ENCODE results near the gene NSF. TPM values are rescaled to one million over a fixed set of nuclear protein-coding genes. Genes with fewer than 3 reads are reported as not detected.
A peak's percentile ranks its signal among the peaks of the same experiment; 100 is the strongest.
"Not testable (repeated sequence)": the region's sequence is repeated elsewhere in the genome, so short reads cannot be mapped to it uniquely, and the experiment has no call there.

Gene NSF
- polyA plus RNA-seq, 1 donor, result 29.6 TPM

- not testable (repeated sequence) for H3K27ac ChIP-seq (ENCODE audit: low read length); H3K9me3 ChIP-seq (ENCODE audit: control insufficient read depth, low read depth, low read length); H3K4me1 ChIP-seq (ENCODE audit: control insufficient read depth, insufficient read depth, low read length); DNase-seq; H3K36me3 ChIP-seq (ENCODE audit: control insufficient read depth, insufficient read depth, low read length); H3K27me3 ChIP-seq (ENCODE audit: control insufficient read depth, insufficient read depth, low read length); H3K4me3 ChIP-seq (ENCODE audit: low read length)
- WGBS (ENCODE audit: insufficient coverage, low lambda C conversion rate), result no CpG with 5 or more reads among the region's 4 CpGs
Measured at GRCh38 chr17:46659702-46660101, 69.2 kb downstream of the NSF start.

GRCh38 chr17:46663123-46663522 is 72.7 kb downstream of the NSF start:
- no CpG with 5 or more reads among the region's 1 CpG for WGBS (ENCODE audit: insufficient coverage, low lambda C conversion rate)
- not testable (repeated sequence) for H3K27me3 ChIP-seq (ENCODE audit: control insufficient read depth, insufficient read depth, low read length); DNase-seq; H3K36me3 ChIP-seq (ENCODE audit: control insufficient read depth, insufficient read depth, low read length); H3K4me1 ChIP-seq (ENCODE audit: control insufficient read depth, insufficient read depth, low read length); H3K27ac ChIP-seq (ENCODE audit: low read length); H3K4me3 ChIP-seq (ENCODE audit: low read length); H3K9me3 ChIP-seq (ENCODE audit: control insufficient read depth, low read depth, low read length)

- H3K27me3 ChIP-seq (ENCODE audit: control insufficient read depth, insufficient read depth, low read length); H3K36me3 ChIP-seq (ENCODE audit: control insufficient read depth, insufficient read depth, low read length); H3K27ac ChIP-seq (ENCODE audit: low read length); H3K9me3 ChIP-seq (ENCODE audit: control insufficient read depth, low read depth, low read length); H3K4me1 ChIP-seq (ENCODE audit: control insufficient read depth, insufficient read depth, low read length); DNase-seq; H3K4me3 ChIP-seq (ENCODE audit: low read length): not testable (repeated sequence)
- WGBS (ENCODE audit: insufficient coverage, low lambda C conversion rate), result no CpG with 5 or more reads among the region's 2 CpGs
Measured at GRCh38 chr17:46663552-46663951, 73.1 kb downstream of the NSF start.

GRCh38 chr17:46665969-46666368 is 75.5 kb downstream of the NSF start:
- DNase-seq; H3K4me1 ChIP-seq (ENCODE audit: control insufficient read depth, insufficient read depth, low read length); H3K9me3 ChIP-seq (ENCODE audit: control insufficient read depth, low read depth, low read length); H3K27me3 ChIP-seq (ENCODE audit: control insufficient read depth, insufficient read depth, low read length); H3K4me3 ChIP-seq (ENCODE audit: low read length); H3K36me3 ChIP-seq (ENCODE audit: control insufficient read depth, insufficient read depth, low read length); H3K27ac ChIP-seq (ENCODE audit: low read length): not testable (repeated sequence)
- WGBS (ENCODE audit: insufficient coverage, low lambda C conversion rate), result no CpG with 5 or more reads among the region's 5 CpGs

- no CpG with 5 or more reads among the region's 4 CpGs for WGBS (ENCODE audit: insufficient coverage, low lambda C conversion rate)
- H3K27ac ChIP-seq (ENCODE audit: low read length), result not testable (repeated sequence)
Measured at GRCh38 chr17:46670789-46671188, 80.3 kb downstream of the NSF start.

GRCh38 chr17:46672777-46673176 is 82.3 kb downstream of the NSF start:
- H3K27ac ChIP-seq (ENCODE audit: low read length); H3K4me3 ChIP-seq (ENCODE audit: low read length); H3K36me3 ChIP-seq (ENCODE audit: control insufficient read depth, insufficient read depth, low read length); DNase-seq; H3K9me3 ChIP-seq (ENCODE audit: control insufficient read depth, low read depth, low read length); H3K27me3 ChIP-seq (ENCODE audit: control insufficient read depth, insufficient read depth, low read length); H3K4me1 ChIP-seq (ENCODE audit: control insufficient read depth, insufficient read depth, low read length): not testable (repeated sequence)
- no CpG with 5 or more reads among the region's 2 CpGs for WGBS (ENCODE audit: insufficient coverage, low lambda C conversion rate)

More at GRCh38 chr17:46670789-46671188, 80.3 kb downstream of the NSF start:
- H3K4me1 ChIP-seq (ENCODE audit: control insufficient read depth, insufficient read depth, low read length); DNase-seq; H3K4me3 ChIP-seq (ENCODE audit: low read length); H3K36me3 ChIP-seq (ENCODE audit: control insufficient read depth, insufficient read depth, low read length); H3K9me3 ChIP-seq (ENCODE audit: control insufficient read depth, low read depth, low read length); H3K27me3 ChIP-seq (ENCODE audit: control insufficient read depth, insufficient read depth, low read length): not testable (repeated sequence)

- not testable (repeated sequence) for H3K9me3 ChIP-seq (ENCODE audit: control insufficient read depth, low read depth, low read length); H3K27ac ChIP-seq (ENCODE audit: low read length); DNase-seq; H3K4me1 ChIP-seq (ENCODE audit: control insufficient read depth, insufficient read depth, low read length); H3K27me3 ChIP-seq (ENCODE audit: control insufficient read depth, insufficient read depth, low read length); H3K4me3 ChIP-seq (ENCODE audit: low read length); H3K36me3 ChIP-seq (ENCODE audit: control insufficient read depth, insufficient read depth, low read length)
Measured at GRCh38 chr17:46677819-46678218, 87.3 kb downstream of the NSF start.

- H3K27ac ChIP-seq (ENCODE audit: low read length); H3K9me3 ChIP-seq (ENCODE audit: control insufficient read depth, low read depth, low read length); H3K27me3 ChIP-seq (ENCODE audit: control insufficient read depth, insufficient read depth, low read length); H3K4me3 ChIP-seq (ENCODE audit: low read length); DNase-seq; H3K36me3 ChIP-seq (ENCODE audit: control insufficient read depth, insufficient read depth, low read length); H3K4me1 ChIP-seq (ENCODE audit: control insufficient read depth, insufficient read depth, low read length): not testable (repeated sequence)
- no CpG with 5 or more reads among the region's 2 CpGs for WGBS (ENCODE audit: insufficient coverage, low lambda C conversion rate)
Measured at GRCh38 chr17:46683653-46684052, 93.2 kb downstream of the NSF start.

- H3K4me3 ChIP-seq (ENCODE audit: low read length); H3K9me3 ChIP-seq (ENCODE audit: control insufficient read depth, low read depth, low read length); H3K36me3 ChIP-seq (ENCODE audit: control insufficient read depth, insufficient read depth, low read length); H3K27me3 ChIP-seq (ENCODE audit: control insufficient read depth, insufficient read depth, low read length); H3K4me1 ChIP-seq (ENCODE audit: control insufficient read depth, insufficient read depth, low read length); H3K27ac ChIP-seq (ENCODE audit: low read length): not testable (repeated sequence)
- no CpG with 5 or more reads among the region's 4 CpGs for WGBS (ENCODE audit: insufficient coverage, low lambda C conversion rate)
- DNase-seq, result peak in 1 of 2 donors; percentile 1
Measured at GRCh38 chr17:46685284-46685683, 94.8 kb downstream of the NSF start.

- H3K27me3 ChIP-seq (ENCODE audit: control insufficient read depth, insufficient read depth, low read length); H3K4me1 ChIP-seq (ENCODE audit: control insufficient read depth, insufficient read depth, low read length); H3K36me3 ChIP-seq (ENCODE audit: control insufficient read depth, insufficient read depth, low read length); H3K9me3 ChIP-seq (ENCODE audit: control insufficient read depth, low read depth, low read length); H3K4me3 ChIP-seq (ENCODE audit: low read length); DNase-seq; H3K27ac ChIP-seq (ENCODE audit: low read length): not testable (repeated sequence)
- WGBS (ENCODE audit: insufficient coverage, low lambda C conversion rate), result no CpG with 5 or more reads among the region's 3 CpGs
Measured at GRCh38 chr17:46692196-46692595, 101.7 kb downstream of the NSF start.

- H3K27me3 ChIP-seq (ENCODE audit: control insufficient read depth, insufficient read depth, low read length); H3K4me1 ChIP-seq (ENCODE audit: control insufficient read depth, insufficient read depth, low read length); H3K36me3 ChIP-seq (ENCODE audit: control insufficient read depth, insufficient read depth, low read length); H3K9me3 ChIP-seq (ENCODE audit: control insufficient read depth, low read depth, low read length); H3K27ac ChIP-seq (ENCODE audit: low read length); H3K4me3 ChIP-seq (ENCODE audit: low read length); DNase-seq: not testable (repeated sequence)
- no CpG with 5 or more reads among the region's 3 CpGs for WGBS (ENCODE audit: insufficient coverage, low lambda C conversion rate)
Measured at GRCh38 chr17:46693283-46693682, 102.8 kb downstream of the NSF start.
